HUES6 (cell line): ENCODE data around the gene LRRC49.

Source experiments
- H3K27ac ChIP-seq: 2 replicates; pipeline ENCODE4 v1.7.0; 2013; ENCODE audit warnings: low read depth, mild to moderate bottlenecking, low read length, inconsistent platforms
- H3K27me3 ChIP-seq: 2 replicates; pipeline ENCODE4 v1.6.1; 2013; ENCODE audit warnings: low read length; ENCODE audit not compliant: control insufficient read depth, insufficient read depth
- H3K36me3 ChIP-seq: 2 replicates; pipeline ENCODE4 v1.6.1; 2013; ENCODE audit warnings: low read length; ENCODE audit not compliant: control insufficient read depth, insufficient read depth
- H3K4me1 ChIP-seq: 2 replicates; pipeline ENCODE4 v1.6.1; 2013; ENCODE audit warnings: low read length; ENCODE audit not compliant: control insufficient read depth, insufficient read depth
- H3K4me3 ChIP-seq: 2 replicates; pipeline ENCODE4 v1.5.1; 2013; ENCODE audit warnings: low read depth, low read length
- H3K9ac ChIP-seq: one replicate; pipeline ENCODE4 v1.6.1; 2013; ENCODE audit warnings: mild to moderate bottlenecking, low read length
- H3K9me3 ChIP-seq: 2 replicates; pipeline ENCODE4 v1.6.1; 2013; ENCODE audit warnings: low read depth, low read length; ENCODE audit not compliant: control insufficient read depth, insufficient read depth

The LRRC49 gene

DNA sequence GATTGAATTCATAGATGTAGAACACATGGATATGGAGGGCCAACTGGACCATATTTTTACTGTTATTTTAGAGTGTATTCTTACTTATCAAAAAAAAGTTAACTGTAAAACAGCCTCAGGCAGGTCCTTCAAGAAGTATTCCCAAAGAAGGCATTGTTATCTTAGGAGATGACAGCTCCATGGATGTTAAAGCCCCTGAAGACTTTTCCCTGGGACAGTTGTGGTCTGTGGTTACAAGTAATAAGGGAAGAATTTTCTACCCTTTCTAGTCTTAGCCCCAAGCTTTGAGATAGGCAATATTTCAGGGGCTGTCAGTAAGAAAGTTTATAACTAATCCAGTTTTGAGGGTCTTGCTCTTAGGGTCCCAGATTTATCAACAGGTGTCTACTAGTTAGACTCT lies 62.5 kb downstream of the LRRC49 start:
- no peak overlapping the region for H3K27ac ChIP-seq
- no peak overlapping the region for H3K9ac ChIP-seq

GRCh38 chr15:70956201-70956995 lies 63.8 kb downstream of the LRRC49 start:
- Histone ChIP-seq H3K9ac (no peak overlapping the region), H3K4me1 (no peaks in the 10 kb centered on the region), H3K27me3 (no peaks in the 10 kb centered on the region), H3K36me3 (no peaks in the 10 kb centered on the region), H3K9me3 (no peaks in the 10 kb centered on the region), H3K4me3 (no peak overlapping the region), H3K27ac (no peak overlapping the region)

More for the DNA sequence above, 62.5 kb downstream of the LRRC49 start:
- Histone ChIP-seq H3K36me3 (no peaks in the 10 kb centered on the region), H3K4me3 (no peak overlapping the region), H3K9me3 (peaks cover 6% of the 10 kb centered on the region; the same call in 1 of the 2 replicates), H3K27me3 (no peaks in the 10 kb centered on the region), H3K4me1 (no peaks in the 10 kb centered on the region)

DNA sequence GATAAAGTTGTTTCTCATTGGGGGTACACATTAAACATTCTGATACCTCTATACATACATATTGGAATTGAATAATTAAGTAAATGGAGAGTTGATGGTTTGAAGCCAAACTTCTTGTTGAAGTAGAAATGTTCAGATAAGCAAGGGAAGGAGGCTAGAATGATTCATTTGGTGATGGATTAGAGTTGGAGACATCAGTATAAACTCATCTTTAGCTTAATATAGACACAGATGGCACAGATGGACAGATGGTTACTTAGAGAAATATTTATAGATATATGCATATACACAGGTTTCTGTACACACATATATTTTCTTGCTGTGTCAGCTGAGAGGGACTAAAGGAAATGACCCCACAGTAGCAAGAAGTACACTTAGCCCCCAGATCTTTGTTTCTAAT lies 69.5 kb downstream of the LRRC49 start:
- no peaks in the 10 kb centered on the region for H3K36me3 ChIP-seq
- no peak overlapping the region for H3K9ac ChIP-seq
- no peaks in the 10 kb centered on the region for H3K9me3 ChIP-seq
- no peaks in the 10 kb centered on the region for H3K27me3 ChIP-seq
- H3K27ac ChIP-seq: no peak overlapping the region
- no peaks in the 10 kb centered on the region for H3K4me1 ChIP-seq
- no peak overlapping the region for H3K4me3 ChIP-seq

GRCh38 chr15:70963199-70963598 lies 70.6 kb downstream of the LRRC49 start:
- no peak overlapping the region for H3K27ac ChIP-seq
- no peak overlapping the region for H3K9ac ChIP-seq
- no peaks in the 10 kb centered on the region for H3K36me3 ChIP-seq
- H3K4me1 ChIP-seq: no peaks in the 10 kb centered on the region
- no peaks in the 10 kb centered on the region for H3K9me3 ChIP-seq
- no peaks in the 10 kb centered on the region for H3K27me3 ChIP-seq
- no peak overlapping the region for H3K4me3 ChIP-seq

- Histone ChIP-seq H3K4me3 (no peak overlapping the region), H3K9me3 (no peaks in the 10 kb centered on the region), H3K27ac (no peak overlapping the region), H3K4me1 (no peaks in the 10 kb centered on the region), H3K9ac (no peak overlapping the region), H3K36me3 (no peaks in the 10 kb centered on the region), H3K27me3 (no peaks in the 10 kb centered on the region)
Observed at GRCh38 chr15:70964058-70964457, 71.4 kb downstream of the LRRC49 start.

GRCh38 chr15:70964686-70965085 lies 72.1 kb downstream of the LRRC49 start:
- Histone ChIP-seq H3K9ac (no peak overlapping the region), H3K9me3 (no peaks in the 10 kb centered on the region), H3K4me3 (no peak overlapping the region), H3K36me3 (no peaks in the 10 kb centered on the region), H3K27me3 (no peaks in the 10 kb centered on the region), H3K27ac (no peak overlapping the region), H3K4me1 (no peaks in the 10 kb centered on the region)

DNA sequence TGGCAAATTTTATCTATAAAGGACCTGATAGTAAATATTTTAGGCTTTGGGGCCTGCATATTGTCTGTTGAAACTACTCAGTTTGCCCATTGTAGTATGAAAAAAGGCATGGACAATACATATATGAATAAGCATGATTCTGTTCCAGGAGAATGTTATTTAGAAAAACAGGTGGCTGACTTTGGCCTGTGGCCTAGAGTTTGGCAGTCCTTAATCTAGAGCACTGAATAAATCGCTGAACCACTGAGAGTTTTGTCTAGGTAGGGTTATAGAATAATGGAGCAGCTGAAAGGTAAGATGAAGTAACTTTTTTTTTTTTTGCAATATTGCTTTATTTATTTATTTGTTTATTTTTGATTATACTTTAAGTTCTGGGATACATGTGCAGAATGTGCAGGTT lies 75.0 kb downstream of the LRRC49 start:
- H3K36me3 ChIP-seq: no peaks in the 10 kb centered on the region
- no peaks in the 10 kb centered on the region for H3K9me3 ChIP-seq
- H3K27ac ChIP-seq: no peak overlapping the region
- H3K27me3 ChIP-seq: no peaks in the 10 kb centered on the region
- no peak overlapping the region for H3K4me3 ChIP-seq
- H3K9ac ChIP-seq: no peak overlapping the region
- H3K4me1 ChIP-seq: no peaks in the 10 kb centered on the region

DNA sequence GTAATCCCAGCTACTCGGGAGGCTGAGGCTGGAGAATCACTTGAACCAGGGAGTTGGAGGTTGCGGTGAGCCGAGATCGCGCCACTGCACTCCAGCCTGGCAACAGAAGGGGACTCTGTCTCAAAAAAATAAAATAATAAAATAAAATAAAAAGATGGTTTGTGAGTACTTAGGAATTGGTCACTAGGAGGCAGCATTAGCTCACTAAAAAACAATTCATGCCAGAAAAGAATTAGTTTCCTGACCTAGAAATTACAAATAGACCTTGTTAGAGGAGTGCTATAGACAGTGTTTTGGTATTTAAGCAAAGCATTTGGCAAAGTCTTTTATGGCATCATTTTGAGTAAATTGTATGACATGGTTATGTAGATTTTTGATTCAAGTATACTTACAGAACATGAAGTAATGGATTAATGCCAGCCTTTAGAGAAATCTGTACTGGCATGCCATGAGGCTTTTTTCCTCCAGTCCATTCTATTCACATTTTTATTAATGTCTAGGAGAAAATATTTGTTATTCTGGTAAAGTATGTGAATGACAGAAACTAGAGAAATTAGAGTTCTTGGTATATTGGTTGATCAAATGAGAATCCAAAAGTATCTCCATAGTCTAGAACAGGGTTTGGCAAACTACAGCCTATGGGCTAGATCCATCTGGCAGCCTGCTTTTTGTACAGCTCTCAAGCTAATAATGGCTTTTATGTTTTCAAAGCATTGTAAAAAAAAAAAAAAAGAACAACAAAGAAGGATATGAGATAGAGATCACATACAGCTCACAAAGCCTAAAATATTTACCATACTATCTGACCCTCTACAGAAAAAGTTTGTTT lies 81.6 kb downstream of the LRRC49 start:
- Histone ChIP-seq H3K36me3 (no peaks in the 10 kb centered on the region), H3K27ac (no peak overlapping the region), H3K9me3 (0 out of 2 replicates have a peak, but pooled peaks cover 2% of the 10 kb centered on the region), H3K4me3 (no peak overlapping the region), H3K27me3 (no peaks in the 10 kb centered on the region), H3K9ac (no peak overlapping the region), H3K4me1 (no peaks in the 10 kb centered on the region)

DNA sequence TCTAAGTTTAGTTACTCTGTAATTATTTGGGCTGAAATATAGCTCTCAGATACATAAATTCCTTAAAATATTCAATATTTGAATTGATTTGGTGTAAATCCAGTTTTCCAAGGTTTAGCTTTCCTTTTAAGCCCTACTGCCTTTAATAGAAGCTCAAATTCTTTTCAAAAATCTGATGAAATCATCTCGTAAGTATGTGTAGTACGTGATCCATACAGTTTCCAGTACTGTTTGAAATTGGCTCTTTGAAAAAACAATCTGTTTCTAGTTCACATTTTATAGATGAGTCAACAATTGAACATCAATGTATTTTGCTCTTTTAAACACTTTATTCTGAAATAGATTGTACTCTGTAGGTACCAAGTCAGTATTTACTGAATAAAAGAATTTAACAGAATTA lies 84.2 kb downstream of the LRRC49 start:
- no peaks in the 10 kb centered on the region for H3K4me1 ChIP-seq
- no peak overlapping the region for H3K4me3 ChIP-seq
- H3K27ac ChIP-seq: no peak overlapping the region
- H3K9ac ChIP-seq: no peak overlapping the region
- H3K36me3 ChIP-seq: no peaks in the 10 kb centered on the region
- H3K9me3 ChIP-seq: 0 out of 2 replicates have a peak, but pooled peaks cover 2% of the 10 kb centered on the region
- no peaks in the 10 kb centered on the region for H3K27me3 ChIP-seq

DNA sequence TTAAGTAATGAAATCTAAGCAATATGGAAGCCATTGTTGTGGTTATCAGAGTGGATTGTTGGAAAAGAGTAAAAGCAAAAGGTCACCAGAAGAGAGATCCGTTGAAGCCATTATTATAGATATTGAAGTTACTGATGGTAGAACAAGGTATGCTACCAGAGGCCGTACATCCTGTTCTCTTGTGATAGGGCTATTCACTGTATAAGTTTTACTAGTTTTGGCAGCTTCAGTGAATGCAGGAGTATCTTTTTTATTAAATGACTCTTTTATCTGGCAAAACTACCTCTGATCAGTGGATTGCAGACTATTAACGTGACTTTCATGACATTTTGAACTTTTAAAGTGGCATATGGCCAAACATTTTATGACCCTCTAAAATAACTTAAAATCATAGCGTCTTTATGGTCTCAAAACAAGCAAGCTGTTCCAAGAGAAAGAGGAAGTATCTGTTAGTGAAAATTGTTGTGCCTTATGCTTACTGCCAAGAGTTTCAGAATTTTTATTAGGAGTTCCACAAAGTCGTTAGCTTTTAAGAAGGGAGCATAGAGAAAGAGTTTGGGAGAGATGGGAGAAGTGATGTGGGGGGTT lies 102.9 kb downstream of the LRRC49 start:
- no peak overlapping the region for H3K4me3 ChIP-seq
- H3K9me3 ChIP-seq: peaks cover 17% of the 10 kb centered on the region
- no peaks in the 10 kb centered on the region for H3K27me3 ChIP-seq
- no peaks in the 10 kb centered on the region for H3K4me1 ChIP-seq
- peaks cover 3% of the 10 kb centered on the region; the same call in 1 of the 2 replicates for H3K36me3 ChIP-seq
- no peak overlapping the region for H3K9ac ChIP-seq
- no peak overlapping the region for H3K27ac ChIP-seq

DNA sequence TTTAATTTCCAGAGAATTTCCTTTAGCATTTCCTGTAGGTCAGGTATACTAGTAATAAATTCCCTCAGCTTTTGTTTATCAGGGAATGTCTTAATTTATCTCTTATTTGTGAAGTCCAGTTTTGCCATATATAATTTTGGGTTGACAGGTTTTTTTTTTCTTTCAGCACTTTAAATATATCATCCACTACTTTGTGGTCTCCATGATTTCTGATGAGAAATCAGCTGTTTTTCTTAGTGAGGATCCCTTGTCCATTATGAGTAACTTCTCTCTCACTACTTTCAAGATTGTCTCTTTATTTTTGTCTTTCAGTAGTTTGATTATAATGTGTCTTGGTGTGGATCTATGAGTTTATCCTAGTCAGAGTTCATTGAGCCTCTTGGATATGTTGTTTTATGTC lies 105.7 kb downstream of the LRRC49 start:
- Histone ChIP-seq H3K9ac (no peak overlapping the region), H3K27ac (no peak overlapping the region), H3K27me3 (no peaks in the 10 kb centered on the region), H3K4me3 (no peak overlapping the region), H3K9me3 (peaks cover under 1% of the 10 kb centered on the region), H3K4me1 (no peaks in the 10 kb centered on the region), H3K36me3 (no peaks in the 10 kb centered on the region)
